GM15510 (cell line): ENCODE data around the gene PEX19.

Source experiments
- POLR2A ChIP-seq: IDR thresholded peaks from 3 replicates; pipeline ENCODE4 v1.6.1; 2011; ENCODE audit warnings: borderline replicate concordance; ENCODE audit not compliant: insufficient read length; ENCODE audit errors: extremely low read depth

The PEX19 gene

GRCh38 chr1:160227561-160227960, 57.4 kb downstream of the PEX19 start:
- no peak for TF ChIP-seq POLR2A

DNA sequence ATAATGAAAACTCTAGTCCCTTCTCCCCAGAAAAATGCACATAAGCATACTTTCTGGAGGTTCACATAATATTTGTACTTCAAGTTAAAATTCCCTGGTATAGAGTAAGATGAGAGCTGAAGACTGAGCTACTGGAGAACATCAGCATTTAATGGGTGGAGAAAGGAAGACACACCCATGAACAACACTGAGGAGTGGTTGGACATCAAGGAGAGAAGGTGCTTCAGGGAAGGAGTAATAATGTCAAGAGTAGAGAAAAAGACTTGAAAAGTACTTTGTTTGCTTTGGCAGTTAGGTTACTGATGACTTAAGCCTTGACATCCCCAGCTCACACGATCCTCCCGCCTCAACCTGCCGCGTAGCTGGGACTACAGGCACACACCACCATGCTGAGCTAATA, 57.9 kb downstream of the PEX19 start:
- no peak for TF ChIP-seq POLR2A
